ENCODE measurements around the gene MYLK.
"Not testable (repeated sequence)": the region's sequence is repeated elsewhere in the genome, so short reads cannot be mapped to it uniquely, and the experiment has no call there.

The MYLK gene

GRCh38 chr3:123884203-123884831 is at the start of gene MYLK:
MYLK (minus strand) TSS chr3:123884332; CDS start chr3:123793841, 90,491 bp downstream.
- peak; percentile 65 for DNase-seq

- DNase-seq = no peak
These were observed 46.3 kb upstream of the MYLK start for GRCh38 chr3:123930445-123930844.

- DNase-seq = no peak
These were observed 45.2 kb upstream of the MYLK start for GRCh38 chr3:123929325-123929724.

DNA sequence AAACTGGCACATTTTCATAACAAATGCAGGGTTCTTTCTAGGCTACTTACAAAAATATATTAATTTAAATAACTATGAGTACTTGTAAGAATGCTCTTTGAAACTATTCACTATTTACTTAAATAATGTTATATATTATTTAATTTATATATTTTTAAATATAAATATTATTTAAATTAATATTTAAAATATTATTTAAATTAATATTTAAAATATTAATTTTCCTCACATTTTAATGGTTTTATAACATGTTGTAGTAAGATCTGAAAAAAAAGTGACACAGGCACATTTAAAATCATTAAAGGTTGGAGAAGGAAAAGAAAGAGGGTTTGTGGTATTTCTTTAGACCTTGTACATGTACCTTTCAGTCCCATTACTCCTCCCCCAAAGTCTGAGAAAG is 42.3 kb upstream of the MYLK start:
- no peak for DNase-seq

DNA sequence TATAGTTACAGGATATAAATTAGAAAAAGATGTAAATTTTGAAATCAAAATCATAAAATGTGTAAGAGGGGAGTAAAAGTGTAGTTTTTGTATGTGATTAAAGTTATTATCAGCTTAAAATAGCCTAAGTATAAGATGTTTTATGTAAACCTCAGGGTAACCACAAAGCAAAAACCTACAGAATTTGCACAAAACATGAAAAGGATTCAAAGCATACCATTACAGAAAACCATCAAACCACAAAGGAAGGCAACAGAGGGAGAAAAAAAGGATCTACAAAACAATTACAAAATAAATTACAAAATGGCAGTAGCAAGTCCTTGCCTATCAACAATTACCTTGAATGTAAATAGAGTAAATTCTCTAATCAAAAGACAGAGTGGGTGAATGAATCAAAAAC is 36.7 kb upstream of the MYLK start:
- no peak for DNase-seq

DNA sequence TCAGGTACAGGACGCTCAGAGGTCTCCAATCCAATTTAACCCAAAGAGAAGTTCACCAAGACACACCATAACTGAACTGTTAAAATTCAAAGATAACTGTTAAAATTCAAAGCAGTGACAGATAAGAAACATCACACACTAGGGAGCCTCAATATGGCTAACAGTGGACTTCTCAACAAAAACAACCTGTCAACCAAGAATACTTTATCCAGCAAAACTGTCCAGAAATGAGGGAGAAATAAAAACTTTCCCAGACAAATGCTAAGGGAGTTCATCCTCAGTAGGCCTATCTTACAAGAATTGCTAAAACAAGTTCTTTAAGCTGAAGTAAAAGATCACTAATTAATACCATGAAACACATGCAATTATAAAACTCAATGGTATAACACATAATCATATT is 36.3 kb upstream of the MYLK start:
- DNase-seq = no peak

GRCh38 chr3:123919353-123919752 is 35.2 kb upstream of the MYLK start:
- no peak for DNase-seq

DNA sequence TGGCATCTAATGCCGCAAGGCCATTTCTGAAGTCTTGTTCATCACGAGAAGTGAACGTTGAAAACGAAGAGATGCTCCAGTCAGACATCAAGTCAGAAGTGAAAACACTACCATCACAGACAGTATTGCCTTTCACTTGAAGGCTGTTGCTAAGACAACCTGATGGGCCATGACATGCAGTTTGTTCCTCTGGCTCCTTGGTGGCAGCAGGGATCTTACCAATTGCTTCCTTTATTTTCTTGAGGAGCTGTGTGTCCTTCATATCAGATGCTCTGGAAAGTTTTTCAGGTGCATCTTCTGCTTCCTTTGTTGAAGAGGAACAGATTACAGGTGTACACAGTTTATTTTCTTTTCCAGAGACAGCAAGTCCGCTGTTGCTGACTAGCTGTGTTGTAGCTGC is 30.7 kb upstream of the MYLK start:
- no peak for DNase-seq

DNA sequence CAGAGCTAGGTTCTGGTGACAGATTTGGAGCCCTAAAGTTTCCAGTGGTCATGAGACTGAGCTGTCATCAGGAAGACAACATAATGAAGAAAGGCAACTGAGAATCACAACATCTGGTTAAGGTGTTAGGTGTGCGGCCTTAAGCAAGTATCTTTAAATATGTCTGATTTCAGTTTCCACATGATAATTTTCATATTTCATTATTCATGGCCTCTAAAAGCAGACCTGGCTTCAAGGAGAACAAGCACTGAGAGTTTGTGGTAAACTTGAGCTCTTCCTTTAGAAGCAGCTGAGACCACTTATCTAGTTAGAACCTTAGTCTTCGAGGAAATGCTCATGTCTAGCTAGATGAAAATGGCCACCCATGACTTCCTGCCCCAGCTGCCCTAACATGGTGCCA is 25.7 kb upstream of the MYLK start:
- no peak for DNase-seq

- DNase-seq = no peak
These were observed 23.6 kb upstream of the MYLK start for GRCh38 chr3:123907720-123908119.

DNA sequence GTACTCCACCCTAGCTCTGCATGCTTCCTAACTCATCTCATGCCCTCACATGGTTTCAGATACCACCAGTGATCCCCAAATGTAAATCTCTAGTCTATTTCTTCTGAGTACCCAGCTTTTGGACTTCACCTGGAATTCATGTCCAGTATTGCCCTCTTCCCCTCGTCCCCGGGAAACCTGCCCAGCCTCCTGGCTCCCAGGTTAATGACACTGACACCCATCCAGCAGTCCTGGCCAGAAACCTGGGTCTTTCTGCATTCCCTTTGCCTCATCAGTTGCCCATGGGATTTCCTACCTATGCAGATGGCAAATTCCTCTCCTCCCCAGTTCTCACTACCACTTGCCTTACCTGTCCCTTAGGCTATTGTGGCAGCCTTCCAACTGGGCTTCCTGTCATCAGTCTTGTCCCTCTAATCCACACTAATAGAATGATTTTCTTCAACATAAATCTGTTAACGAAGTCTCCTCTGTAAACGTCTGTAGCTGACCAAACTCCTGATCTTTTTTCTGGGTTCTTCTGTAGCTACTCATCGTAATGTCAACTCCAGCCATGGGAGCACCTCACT is 15.3 kb upstream of the MYLK start:
- no peak for DNase-seq

DNA sequence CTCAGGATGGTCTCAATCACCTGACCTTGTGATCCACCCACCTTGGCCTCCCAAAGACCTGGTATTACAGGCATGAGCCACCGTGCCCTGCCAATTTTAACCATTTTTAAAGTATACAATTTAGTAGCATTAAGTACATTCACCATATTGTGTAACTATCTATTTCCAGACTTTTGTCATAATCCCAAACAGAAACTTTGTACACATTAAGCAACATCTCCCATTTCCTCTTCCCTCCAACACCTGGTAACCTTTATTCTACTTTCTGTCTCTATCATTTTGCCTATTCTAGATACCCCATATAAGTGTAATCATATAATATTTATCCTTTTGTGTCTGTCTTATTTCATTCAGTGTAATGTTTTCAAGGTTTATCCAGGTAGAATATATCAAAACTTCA is 8.9 kb upstream of the MYLK start:
- no peak for DNase-seq

- no peak for DNase-seq
These were observed 8.1 kb upstream of the MYLK start for GRCh38 chr3:123892195-123892594.

DNA sequence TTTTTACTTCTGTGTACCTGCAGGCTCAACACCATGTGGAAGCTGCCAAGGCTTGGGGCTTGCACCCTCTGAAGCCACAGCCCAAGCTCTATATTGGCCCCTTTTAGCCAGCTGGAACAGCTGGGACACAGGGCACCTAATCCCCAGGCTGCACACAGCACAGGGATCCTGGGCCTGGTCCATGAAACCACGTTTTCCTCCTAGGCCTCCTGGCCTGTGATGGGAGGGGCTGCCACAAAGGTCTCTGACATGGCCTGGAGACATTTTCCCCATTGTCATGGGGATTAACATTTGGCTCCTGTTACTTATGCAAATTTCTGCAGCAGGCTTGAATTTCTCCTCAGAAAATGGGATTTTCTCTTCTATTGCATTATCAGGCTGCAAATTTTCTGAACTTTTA is 6.9 kb upstream of the MYLK start:
- not testable (repeated sequence) for DNase-seq

- not testable (repeated sequence) for DNase-seq
These were observed 6.0 kb upstream of the MYLK start for GRCh38 chr3:123890162-123890561.

DNA sequence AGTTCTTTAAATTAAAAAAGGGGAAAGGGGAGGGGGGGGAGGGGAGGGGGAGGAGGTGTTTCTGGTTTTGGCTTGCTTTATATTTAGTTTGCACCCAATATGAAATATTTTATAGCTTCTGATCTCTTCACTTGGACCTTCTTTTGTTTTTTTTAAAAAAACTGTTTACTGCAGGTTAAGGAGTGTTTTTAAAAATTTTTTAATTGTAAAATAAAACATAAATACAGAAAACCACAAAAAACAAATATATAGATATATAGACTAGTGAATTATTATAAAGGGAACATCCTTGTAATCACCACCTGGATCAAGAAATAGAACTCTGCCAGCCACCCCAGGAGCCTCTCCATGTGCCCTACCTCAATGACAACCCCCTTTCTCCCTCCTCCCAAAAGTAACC is 861 bp upstream of the MYLK start:
- DNase-seq = no peak

- DNase-seq = no peak
These were observed 380 bp downstream of the MYLK start for GRCh38 chr3:123883701-123884202.

DNA sequence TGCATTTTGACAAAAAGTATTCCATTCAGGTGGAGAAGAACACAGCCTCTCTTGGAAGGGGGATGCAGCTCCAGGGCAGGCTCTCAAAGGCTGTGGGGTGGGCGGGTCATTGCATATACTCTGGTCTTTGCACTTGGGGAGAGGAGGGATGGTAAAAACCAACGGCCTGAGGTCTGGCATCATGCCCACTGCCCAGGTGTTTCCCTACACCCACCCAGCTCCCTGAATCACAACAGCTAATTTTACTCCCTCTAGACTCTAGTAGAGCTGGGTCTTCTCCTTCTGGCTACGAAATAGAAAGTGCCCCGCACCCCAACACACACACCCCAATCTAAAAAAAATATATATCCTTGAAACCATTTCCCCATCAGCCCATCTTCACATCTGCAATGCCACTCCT is 1.0 kb downstream of the MYLK start:
- no peak for DNase-seq

DNA sequence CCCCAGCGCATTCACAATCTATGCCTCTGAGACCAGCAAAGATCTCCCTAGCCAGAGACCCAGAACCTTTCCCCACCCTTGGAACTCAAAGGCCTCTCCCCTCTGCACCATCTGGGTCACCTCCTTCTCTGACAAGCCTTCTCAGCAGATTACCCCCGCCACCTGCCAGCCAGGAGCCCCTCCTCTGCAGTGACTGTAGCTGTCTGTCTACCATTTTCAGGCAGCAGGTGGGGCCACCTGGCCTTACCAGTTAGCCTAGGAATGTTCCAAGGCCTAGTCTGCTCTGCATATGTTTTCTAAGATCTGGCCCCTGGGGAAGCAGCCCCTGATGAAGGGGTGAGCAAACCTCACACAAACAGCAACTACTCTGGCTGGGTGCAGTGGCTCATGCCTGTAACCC is 2.4 kb downstream of the MYLK start:
- no peak for DNase-seq

- no peak for DNase-seq
These were observed 3.1 kb downstream of the MYLK start for GRCh38 chr3:123880998-123881561.

- DNase-seq = no peak
These were observed 5.3 kb downstream of the MYLK start for GRCh38 chr3:123878807-123879206.

GRCh38 chr3:123877965-123878364 is 6.2 kb downstream of the MYLK start:
- no peak for DNase-seq

- no peak for DNase-seq
These were observed 6.7 kb downstream of the MYLK start for GRCh38 chr3:123877466-123877865.

- no peak for DNase-seq
These were observed 7.3 kb downstream of the MYLK start for GRCh38 chr3:123876858-123877257.

GRCh38 chr3:123872621-123873020 is 11.5 kb downstream of the MYLK start:
- no peak for DNase-seq
